Mesenchymal stem cell (in vitro differentiated cells and primary cell): ENCODE data around the gene SGCG.

Experiments used
- DNase-seq: peaks from one replicate; pipeline ENCODE4 v3.0.0-alpha.2; 2013
- H2AFZ ChIP-seq: one replicate; pipeline ENCODE4 v1.6.1; 2013; ENCODE audit warnings: low read depth, mild to moderate bottlenecking, control low read depth, inconsistent platforms, low read length, moderate library complexity
- H2AK5ac ChIP-seq: 2 replicates; pipeline ENCODE4 v1.6.1; 2013; ENCODE audit warnings: low read length, moderate library complexity, mild to moderate bottlenecking, inconsistent platforms; ENCODE audit not compliant: severe bottlenecking
- H2BK120ac ChIP-seq: one replicate; pipeline ENCODE4 v1.6.1; 2013; ENCODE audit warnings: low read depth, mild to moderate bottlenecking, inconsistent platforms, low read length, moderate library complexity
- H2BK12ac ChIP-seq, 2 experiments: one replicate each; pipeline ENCODE4 v1.6.1; 2013; ENCODE audit warnings: inconsistent platforms in 2 of 2, low read length in 2 of 2, mild to moderate bottlenecking in 2 of 2, moderate library complexity in 2 of 2, control low read depth in 1 of 2
- H2BK15ac ChIP-seq: one replicate; pipeline ENCODE4 v1.6.1; 2013; ENCODE audit warnings: mild to moderate bottlenecking, low read depth, inconsistent platforms; ENCODE audit not compliant: poor library complexity, severe bottlenecking
- H2BK5ac ChIP-seq: 2 replicates; pipeline ENCODE4 v1.6.1; 2013; ENCODE audit warnings: low read depth, mild to moderate bottlenecking, low read length, control low read depth, inconsistent platforms; ENCODE audit not compliant: poor library complexity, severe bottlenecking
- H3K14ac ChIP-seq, 2 experiments: one replicate each; pipeline ENCODE4 v1.6.1; 2013; ENCODE audit warnings: inconsistent platforms in 2 of 2, low read length in 2 of 2, control low read depth in 1 of 2, mild to moderate bottlenecking in 1 of 2, moderate library complexity in 1 of 2
- H3K18ac ChIP-seq, 2 experiments: one replicate each; pipeline ENCODE4 v1.6.1; 2013; ENCODE audit warnings: inconsistent platforms in 2 of 2, low read length in 2 of 2, control low read depth in 1 of 2, low read depth in 1 of 2, mild to moderate bottlenecking in 1 of 2
- H3K23ac ChIP-seq, 2 experiments: one replicate each; pipeline ENCODE4 v1.6.1; 2013; ENCODE audit warnings: inconsistent platforms in 2 of 2, low read length in 2 of 2, mild to moderate bottlenecking in 2 of 2, moderate library complexity in 2 of 2, control low read depth in 1 of 2
- H3K27ac ChIP-seq: 2 replicates; pipeline ENCODE4 v1.5.1; 2013; ENCODE audit warnings: mild to moderate bottlenecking, moderate library complexity, low read length, control low read depth, inconsistent platforms; ENCODE audit not compliant: poor library complexity, severe bottlenecking
- H3K27me3 ChIP-seq, 2 experiments: 2 replicates each; pipeline versions ENCODE4 v1.6.1 to v1.7.0; 2013; ENCODE audit warnings: low read length in 2 of 2, mild to moderate bottlenecking in 2 of 2, moderate library complexity in 2 of 2, control low read depth in 1 of 2, inconsistent platforms in 1 of 2; ENCODE audit not compliant: control insufficient read depth in 1 of 2, insufficient read depth in 1 of 2
- H3K36me3 ChIP-seq, 2 experiments: 2 replicates each; pipeline versions ENCODE4 v1.6.1 to v1.7.0; 2013; ENCODE audit warnings: low read length in 2 of 2, control low read depth in 1 of 2, inconsistent platforms in 1 of 2, low read depth in 1 of 2, mild to moderate bottlenecking in 1 of 2; ENCODE audit not compliant: insufficient read depth in 2 of 2, control insufficient read depth in 1 of 2
- H3K4ac ChIP-seq, 2 experiments: one replicate each; pipeline ENCODE4 v1.6.1; 2013; ENCODE audit warnings: inconsistent platforms in 2 of 2, low read length in 2 of 2, mild to moderate bottlenecking in 2 of 2, moderate library complexity in 2 of 2, control low read depth in 1 of 2, low read depth in 1 of 2
- H3K4me1 ChIP-seq: 2 replicates; pipeline ENCODE4 v1.6.1; 2013; ENCODE audit warnings: low read depth, low read length, control low read depth; ENCODE audit not compliant: control insufficient read depth, insufficient read depth
- H3K4me2 ChIP-seq: 2 replicates; pipeline ENCODE4 v1.6.1; 2013; ENCODE audit warnings: low read length, mild to moderate bottlenecking, inconsistent platforms; ENCODE audit not compliant: poor library complexity, severe bottlenecking
- H3K4me3 ChIP-seq, 2 experiments: 2 replicates each; pipeline versions ENCODE4 v1.5.1 to v1.7.0; 2013; ENCODE audit warnings: low read length in 2 of 2, mild to moderate bottlenecking in 2 of 2, control low read depth in 1 of 2, low read depth in 1 of 2; ENCODE audit not compliant: insufficient read depth in 1 of 2
- H3K79me1 ChIP-seq: replicated peaks from 2 replicates; pipeline ENCODE4 v1.6.1; 2013; ENCODE audit warnings: mild to moderate bottlenecking, control low read depth, low read length, inconsistent platforms; ENCODE audit not compliant: poor library complexity, severe bottlenecking
- H3K9ac ChIP-seq: 2 replicates; pipeline ENCODE4 v1.7.0; 2013; ENCODE audit warnings: mild to moderate bottlenecking, low read length, moderate library complexity
- H3K9me3 ChIP-seq: 2 replicates; pipeline ENCODE4 v1.7.0; 2013; ENCODE audit warnings: mild to moderate bottlenecking, low read length; ENCODE audit not compliant: control insufficient read depth
- H4K8ac ChIP-seq: one replicate; pipeline ENCODE4 v1.6.1; 2013; ENCODE audit warnings: inconsistent platforms, mild to moderate bottlenecking, low read length, moderate library complexity
- H4K91ac ChIP-seq: one replicate; pipeline ENCODE4 v1.6.1; 2013; ENCODE audit warnings: mild to moderate bottlenecking, low read length, inconsistent platforms
- WGBS: methylation state at CpG from one replicate; pipeline ENCODE4 v1.1.7; 2013; ENCODE audit warnings: mixed read lengths; 5-methylcytosine and 5-hydroxymethylcytosine counted together

SGCG gene

GRCh38 chr13:23359882-23360281 lies 179.1 kb downstream of the SGCG start:
- no peak overlapping the region for H3K14ac ChIP-seq
- H3K4me3 ChIP-seq, result no peak overlapping the region
- no peak overlapping the region for H3K4ac ChIP-seq
- H2AFZ ChIP-seq, result no peak overlapping the region
- H3K9ac ChIP-seq, result no peak overlapping the region
- H2AK5ac ChIP-seq, result no peak overlapping the region
- H3K23ac ChIP-seq, result no peak overlapping the region
- H4K8ac ChIP-seq, result no peak overlapping the region
- H2BK12ac ChIP-seq, result no peak overlapping the region
- peaks cover 22% of the 10 kb centered on the region for H3K79me1 ChIP-seq
- H4K91ac ChIP-seq, result no peak overlapping the region
- WGBS, result no CpG with 5 or more reads among the region's 1 CpG
- no peaks in the 10 kb centered on the region for H3K4me1 ChIP-seq
- H3K36me3 ChIP-seq, result peaks cover 34 to 93% of the 10 kb centered on the region in 2 experiments
- H3K9me3 ChIP-seq, result no peaks in the 10 kb centered on the region
- H3K27me3 ChIP-seq, result no peaks in the 10 kb centered on the region
- no peak overlapping the region for H2BK15ac ChIP-seq
- H2BK5ac ChIP-seq, result no peak overlapping the region
- H3K27ac ChIP-seq, result no peak overlapping the region
- no peak overlapping the region for H3K18ac ChIP-seq
- no peak overlapping the region for H2BK120ac ChIP-seq
- no peak for DNase-seq
- H3K4me2 ChIP-seq, result no peak overlapping the region

GRCh38 chr13:23365652-23366051 lies 184.9 kb downstream of the SGCG start:
- no peak overlapping the region for H3K18ac ChIP-seq
- H3K4ac ChIP-seq, result no peak overlapping the region
- no peak overlapping the region for H4K91ac ChIP-seq
- no peak overlapping the region for H3K9ac ChIP-seq
- no peak overlapping the region for H2BK120ac ChIP-seq
- H2AFZ ChIP-seq, result no peak overlapping the region
- peaks cover 31 to 91% of the 10 kb centered on the region in 2 experiments for H3K36me3 ChIP-seq
- no peak for DNase-seq
- no peaks in the 10 kb centered on the region for H3K9me3 ChIP-seq
- H3K27me3 ChIP-seq, result no peaks in the 10 kb centered on the region
- H3K14ac ChIP-seq, result no peak overlapping the region
- H3K23ac ChIP-seq, result no peak overlapping the region
- no peak overlapping the region for H3K4me3 ChIP-seq
- no peak overlapping the region for H2BK5ac ChIP-seq
- H2BK12ac ChIP-seq, result no peak overlapping the region
- no peaks in the 10 kb centered on the region for H3K4me1 ChIP-seq
- H3K4me2 ChIP-seq, result no peak overlapping the region
- no peak overlapping the region for H4K8ac ChIP-seq
- H2AK5ac ChIP-seq, result no peak overlapping the region
- 95% methylated on average over 2 of the region's 3 CpGs for WGBS
- H2BK15ac ChIP-seq, result no peak overlapping the region
- peaks cover 21% of the 10 kb centered on the region for H3K79me1 ChIP-seq
- H3K27ac ChIP-seq, result no peak overlapping the region

- Histone ChIP-seq H3K23ac (no peak overlapping the region), H2BK12ac (no peak overlapping the region), H3K27me3 (no peaks in the 10 kb centered on the region), H2BK120ac (no peak overlapping the region), H3K18ac (no peak overlapping the region), H3K27ac (no peak overlapping the region), H3K4ac (no peak overlapping the region), H2BK15ac (no peak overlapping the region), H3K9ac (no peak overlapping the region), H2AFZ (no peak overlapping the region), H2BK5ac (no peak overlapping the region), H3K4me1 (peaks cover 2% of the 10 kb centered on the region), H3K4me2 (no peak overlapping the region), H3K36me3 (peaks cover 30 to 95% of the 10 kb centered on the region in 2 experiments), H4K91ac (no peak overlapping the region), H3K4me3 (no peak overlapping the region), H3K9me3 (no peaks in the 10 kb centered on the region), H4K8ac (no peak overlapping the region), H2AK5ac (no peak overlapping the region), H3K79me1 (peaks cover 18% of the 10 kb centered on the region), H3K14ac (no peak overlapping the region)
- DNase-seq, result no peak
- WGBS, result 97% methylated on average over 5 of the region's 6 CpGs
Observed at GRCh38 chr13:23367907-23368306, 187.1 kb downstream of the SGCG start.

- Histone ChIP-seq H3K27ac (no peak overlapping the region), H2BK5ac (no peak overlapping the region), H3K4me2 (no peak overlapping the region), H3K9me3 (no peaks in the 10 kb centered on the region), H2AFZ (no peak overlapping the region), H4K91ac (no peak overlapping the region), H3K4ac (no peak overlapping the region), H2BK15ac (no peak overlapping the region), H3K14ac (no peak overlapping the region), H2BK120ac (no peak overlapping the region), H3K36me3 (peaks cover 23 to 59% of the 10 kb centered on the region in 2 experiments), H3K9ac (no peak overlapping the region), H2AK5ac (no peak overlapping the region), H3K18ac (no peak overlapping the region), H3K79me1 (peaks cover 8% of the 10 kb centered on the region), H3K27me3 (no peaks in the 10 kb centered on the region), H3K4me1 (peaks cover 7% of the 10 kb centered on the region), H2BK12ac (no peak overlapping the region), H4K8ac (no peak overlapping the region), H3K23ac (no peak overlapping the region), H3K4me3 (peak overlapping the region in 1 of 2 experiments; percentile 82)
- no peak for DNase-seq
- 57% methylated on average over 5 of the region's 5 CpGs for WGBS
Observed at GRCh38 chr13:23372264-23372906, 191.6 kb downstream of the SGCG start.
